Astrocyte of the cerebellum (primary cell): Measurements from ENCODE around the gene PRKN.

Experiments used
- DNase-seq: peaks from one replicate; pipeline ENCODE4 v3.0.0-alpha.2; 2011; ENCODE audit warnings: low read depth
- H3K4me3 ChIP-seq: 2 replicates; pipeline ENCODE4 v1.5.1; 2011; ENCODE audit warnings: mild to moderate bottlenecking, low read depth, low read length, moderate library complexity
- in situ Hi-C: cut with HindIII; loops from 2 replicates; pipeline ENCODE4 v1.10.0; 2017; ENCODE audit warnings: low sequenced_read_pairs
- TF ChIP-seq, protein P1 (sequence below): IDR thresholded peaks from 2 replicates; pipeline ENCODE4 v1.5.1; 2012; ENCODE audit warnings: low read length, low read depth, moderate library complexity, mild to moderate bottlenecking; ENCODE audit errors: missing control alignments

Gene PRKN

DNA sequence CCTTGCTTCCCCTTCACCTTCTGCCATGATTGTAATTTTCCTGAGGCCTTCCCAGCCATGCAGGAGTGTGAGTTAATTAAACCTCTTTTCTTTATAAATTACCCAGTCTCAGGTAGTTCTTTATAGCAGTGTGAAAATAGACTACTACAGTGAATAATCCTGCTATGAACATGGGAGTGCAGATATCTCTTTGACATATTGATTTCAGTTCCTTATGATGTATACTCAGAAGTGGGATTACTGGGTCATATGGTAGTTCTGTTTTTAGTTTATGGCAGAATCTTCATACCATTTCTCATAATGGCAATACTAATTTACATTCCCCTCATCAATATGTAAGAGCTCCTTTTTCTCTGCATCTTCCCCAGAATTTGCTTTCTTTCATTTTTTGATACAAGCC is 26.2 kb upstream of the PRKN start:
- TF ChIP-seq, protein P1, sequence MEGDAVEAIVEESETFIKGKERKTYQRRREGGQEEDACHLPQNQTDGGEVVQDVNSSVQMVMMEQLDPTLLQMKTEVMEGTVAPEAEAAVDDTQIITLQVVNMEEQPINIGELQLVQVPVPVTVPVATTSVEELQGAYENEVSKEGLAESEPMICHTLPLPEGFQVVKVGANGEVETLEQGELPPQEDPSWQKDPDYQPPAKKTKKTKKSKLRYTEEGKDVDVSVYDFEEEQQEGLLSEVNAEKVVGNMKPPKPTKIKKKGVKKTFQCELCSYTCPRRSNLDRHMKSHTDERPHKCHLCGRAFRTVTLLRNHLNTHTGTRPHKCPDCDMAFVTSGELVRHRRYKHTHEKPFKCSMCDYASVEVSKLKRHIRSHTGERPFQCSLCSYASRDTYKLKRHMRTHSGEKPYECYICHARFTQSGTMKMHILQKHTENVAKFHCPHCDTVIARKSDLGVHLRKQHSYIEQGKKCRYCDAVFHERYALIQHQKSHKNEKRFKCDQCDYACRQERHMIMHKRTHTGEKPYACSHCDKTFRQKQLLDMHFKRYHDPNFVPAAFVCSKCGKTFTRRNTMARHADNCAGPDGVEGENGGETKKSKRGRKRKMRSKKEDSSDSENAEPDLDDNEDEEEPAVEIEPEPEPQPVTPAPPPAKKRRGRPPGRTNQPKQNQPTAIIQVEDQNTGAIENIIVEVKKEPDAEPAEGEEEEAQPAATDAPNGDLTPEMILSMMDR, result no peak
- in situ Hi-C loops, result no loop called here
- H3K4me3 ChIP-seq, result no peak overlapping the region
- no peak for DNase-seq

DNA sequence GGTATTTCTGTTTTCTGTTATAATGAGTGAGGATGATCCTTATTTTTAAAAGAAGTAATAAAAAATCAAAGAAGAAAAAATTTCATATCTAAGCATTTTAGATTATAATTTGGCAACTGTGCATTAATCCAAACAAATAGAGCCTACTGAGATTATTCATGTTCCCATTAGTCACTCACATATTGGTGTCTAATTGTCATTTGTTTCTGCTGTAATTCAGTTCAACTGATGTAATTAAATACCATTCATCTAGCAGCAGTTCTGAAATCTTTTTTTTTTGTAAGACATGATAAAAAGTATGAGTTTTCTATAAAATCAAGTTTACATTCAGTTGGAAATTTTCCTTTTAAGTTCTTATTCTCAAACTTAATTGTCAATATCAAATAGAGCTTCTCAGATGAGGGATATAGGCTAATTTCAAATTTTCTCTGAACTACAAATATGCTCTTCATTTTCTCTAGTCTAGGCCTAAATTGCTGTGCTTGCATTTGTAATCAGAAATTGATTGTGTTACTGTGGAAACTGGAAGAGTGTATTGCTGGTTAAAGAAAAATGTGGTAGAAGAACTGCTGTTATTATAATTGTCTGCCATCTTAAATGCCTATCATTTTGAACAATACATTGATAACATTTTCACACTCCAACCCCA is 23.8 kb upstream of the PRKN start:
- in situ Hi-C loops, result no loop called here
- no peak overlapping the region for H3K4me3 ChIP-seq
- DNase-seq, result no peak
- TF ChIP-seq, protein P1, result no peak

DNA sequence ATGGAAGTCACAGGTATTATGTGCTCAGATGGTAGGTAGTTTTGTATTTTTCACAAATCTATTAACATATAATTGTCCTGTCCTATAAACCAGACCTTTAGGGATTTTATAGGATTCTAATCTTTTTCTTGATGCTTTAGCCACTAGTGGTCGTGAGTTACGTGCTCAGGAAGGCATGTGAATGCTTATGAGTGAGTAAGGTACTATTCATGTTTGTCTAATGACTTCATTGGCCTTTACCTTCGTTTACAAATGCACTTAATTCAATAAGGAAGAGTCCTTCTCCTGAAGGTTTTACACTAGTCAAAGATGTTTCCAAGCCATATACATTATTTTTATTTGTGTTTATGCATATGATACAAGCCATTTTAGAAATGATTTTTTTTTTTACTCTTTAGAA is 23.2 kb upstream of the PRKN start:
- TF ChIP-seq, protein P1, result no peak
- DNase-seq, result peak; percentile 19
- in situ Hi-C loops, result no loop called here

DNA sequence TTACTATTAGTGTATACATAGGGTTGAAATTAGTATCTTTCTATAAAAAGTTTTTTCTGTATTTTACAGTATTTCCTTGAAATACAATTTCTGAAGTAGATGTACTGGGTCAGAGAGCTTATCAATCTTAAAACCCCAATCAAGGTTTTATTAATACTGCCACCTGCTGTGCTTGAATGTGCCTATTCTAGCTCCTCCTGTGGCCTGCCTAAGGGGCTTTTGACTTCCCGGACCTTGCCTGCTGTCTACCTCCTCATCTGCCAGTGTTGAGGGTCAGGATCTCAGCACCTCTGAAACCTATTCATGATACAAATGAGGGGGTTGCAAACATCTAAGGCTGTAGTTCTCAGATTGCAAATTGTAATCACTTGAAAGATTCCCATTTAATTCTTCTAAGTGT is 9.4 kb upstream of the PRKN start:
- H3K4me3 ChIP-seq, result no peak overlapping the region
- in situ Hi-C loops, result no loop called here
- TF ChIP-seq, protein P1, result no peak
- no peak for DNase-seq

More for the DNA sequence above, 23.2 kb upstream of the PRKN start:
- H3K4me3 ChIP-seq, result no peak overlapping the region

DNA sequence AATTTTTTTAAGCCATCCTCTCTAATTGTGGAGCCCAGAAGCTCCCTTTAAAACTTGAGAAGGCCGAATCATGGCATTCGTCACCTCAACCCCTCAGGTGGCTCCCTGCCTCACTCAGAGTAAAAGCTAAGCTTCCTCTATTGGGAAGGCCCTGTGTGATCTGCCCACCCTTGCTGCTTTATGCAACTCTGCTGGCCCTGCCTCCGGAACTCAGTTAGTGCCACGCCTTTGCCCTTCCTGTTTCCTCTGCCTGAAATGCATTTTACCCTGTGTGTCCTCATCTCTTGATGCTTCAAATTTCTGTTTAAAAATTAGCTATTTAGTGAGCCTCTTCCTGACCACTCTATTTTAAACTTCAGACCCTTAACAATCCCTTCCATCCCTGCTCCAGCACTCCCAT is 5.9 kb upstream of the PRKN start:
- TF ChIP-seq, protein P1, result no peak
- DNase-seq, result no peak
- in situ Hi-C loops, result no loop called here
- H3K4me3 ChIP-seq, result no peak overlapping the region

DNA sequence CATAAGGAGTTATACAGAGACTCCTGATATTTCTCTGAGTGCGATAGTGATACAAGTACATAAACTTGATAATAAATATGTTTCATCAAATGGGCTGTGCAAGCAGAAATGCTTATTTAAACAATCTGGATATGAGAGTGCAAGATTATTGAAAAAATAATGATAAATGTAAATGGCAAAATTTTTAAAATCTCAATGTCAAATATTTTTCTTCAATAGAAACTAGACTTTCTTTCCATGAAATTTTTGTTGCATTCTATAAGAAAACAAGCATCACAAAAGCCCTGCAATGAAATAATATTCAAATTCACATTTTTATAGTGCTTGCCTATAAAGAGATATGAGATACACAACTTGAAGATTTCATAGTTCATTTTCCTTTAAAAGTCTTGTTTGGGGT is 2.9 kb upstream of the PRKN start:
- DNase-seq, result no peak
- TF ChIP-seq, protein P1, result no peak
- in situ Hi-C loops, result no loop called here
- no peak overlapping the region for H3K4me3 ChIP-seq
